Stimulated activated naive CD8-positive, alpha-beta T cell treated with anti-CD3 and anti-CD28 coated beads, Interleukin-15, Interleukin-2, amounts not matched to agents 100 ng/mL and 50 ng/mL, for 24 hours (primary cell): Measurements from ENCODE around the gene SYT17.

Source experiments
- H3K27ac Mint-ChIP-seq: one replicate; pipeline ENCODE4 v1.8.0; 2021; ENCODE audit warnings: mild to moderate bottlenecking, mixed read lengths
- H3K27me3 Mint-ChIP-seq: one replicate; pipeline ENCODE4 v1.8.0; 2021; ENCODE audit warnings: mixed read lengths
- H3K36me3 Mint-ChIP-seq: one replicate; pipeline ENCODE4 v1.8.0; 2021; ENCODE audit warnings: low read depth, mixed read lengths
- H3K4me1 Mint-ChIP-seq: one replicate; pipeline ENCODE4 v1.8.0; 2021; ENCODE audit warnings: low read depth, mixed read lengths
- H3K4me3 Mint-ChIP-seq: one replicate; pipeline ENCODE4 v1.8.0; 2021; ENCODE audit warnings: mild to moderate bottlenecking, mixed read lengths
- H3K9me3 Mint-ChIP-seq: one replicate; pipeline ENCODE4 v1.8.0; 2021; ENCODE audit warnings: mixed read lengths

SYT17 gene

GRCh38 chr16:19232988-19233387 is 64.9 kb downstream of the SYT17 start:
- Mint-ChIP-seq H3K27ac (no peak overlapping the region), H3K27me3 (peaks cover 4% of the 10 kb centered on the region), H3K36me3 (no peaks in the 10 kb centered on the region), H3K9me3 (peaks cover 17% of the 10 kb centered on the region), H3K4me1 (no peaks in the 10 kb centered on the region), H3K4me3 (no peak overlapping the region)

- Mint-ChIP-seq H3K27me3 (no peaks in the 10 kb centered on the region), H3K36me3 (no peaks in the 10 kb centered on the region), H3K27ac (no peak overlapping the region), H3K9me3 (peaks cover 17% of the 10 kb centered on the region), H3K4me1 (no peaks in the 10 kb centered on the region), H3K4me3 (no peak overlapping the region)
These were observed 67.4 kb downstream of the SYT17 start for GRCh38 chr16:19235478-19235877.

DNA sequence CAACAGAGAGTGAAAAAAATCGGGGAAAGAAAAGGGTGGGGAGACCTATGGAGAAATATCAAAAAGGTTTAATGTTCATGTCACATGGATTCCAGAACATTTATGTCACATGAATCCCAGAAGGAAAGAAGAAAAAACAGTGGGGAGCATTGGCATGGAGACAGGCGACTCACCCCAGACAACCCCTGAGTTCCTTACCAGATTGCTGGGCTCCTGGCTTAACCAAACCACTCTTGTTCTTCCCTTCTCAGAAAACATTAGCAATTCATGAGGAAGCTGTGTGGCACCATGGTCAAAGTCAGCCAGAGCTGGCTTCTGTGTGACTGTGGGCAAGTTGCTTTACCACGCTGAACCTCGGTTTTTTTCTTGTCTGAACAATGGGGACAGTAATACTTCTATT is 67.8 kb downstream of the SYT17 start:
- Mint-ChIP-seq H3K36me3 (no peaks in the 10 kb centered on the region), H3K27me3 (no peaks in the 10 kb centered on the region), H3K4me3 (no peak overlapping the region), H3K4me1 (no peaks in the 10 kb centered on the region), H3K27ac (no peak overlapping the region), H3K9me3 (peaks cover 17% of the 10 kb centered on the region)

- Mint-ChIP-seq H3K27ac (no peak overlapping the region), H3K9me3 (peaks cover 17% of the 10 kb centered on the region), H3K36me3 (no peaks in the 10 kb centered on the region), H3K27me3 (no peaks in the 10 kb centered on the region), H3K4me1 (no peaks in the 10 kb centered on the region), H3K4me3 (no peak overlapping the region)
These were observed 68.6 kb downstream of the SYT17 start for GRCh38 chr16:19236561-19237209.

DNA sequence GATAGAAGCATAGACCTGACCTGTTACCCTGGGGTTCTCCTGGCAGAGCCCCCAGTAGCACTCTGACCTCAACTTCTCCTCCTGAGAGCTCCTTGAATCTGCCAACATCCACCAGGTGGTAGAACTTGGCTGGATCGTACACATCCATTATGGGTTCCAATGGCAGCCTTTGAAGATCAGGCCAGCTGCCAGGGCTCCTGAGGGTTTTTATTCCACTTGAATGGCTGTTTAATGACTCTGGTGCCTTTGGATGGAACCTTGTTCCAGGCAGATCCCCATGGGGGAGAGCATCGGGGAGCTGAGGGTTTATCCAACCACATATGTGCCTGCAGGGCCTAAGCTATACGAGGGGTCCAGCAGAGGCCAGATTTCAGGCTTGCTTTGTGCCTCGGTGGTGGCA is 70.4 kb downstream of the SYT17 start:
- no peaks in the 10 kb centered on the region for H3K27me3 Mint-ChIP-seq
- no peak overlapping the region for H3K4me3 Mint-ChIP-seq
- H3K9me3 Mint-ChIP-seq: peaks cover 17% of the 10 kb centered on the region
- H3K4me1 Mint-ChIP-seq: no peaks in the 10 kb centered on the region
- no peaks in the 10 kb centered on the region for H3K36me3 Mint-ChIP-seq
- H3K27ac Mint-ChIP-seq: no peak overlapping the region

DNA sequence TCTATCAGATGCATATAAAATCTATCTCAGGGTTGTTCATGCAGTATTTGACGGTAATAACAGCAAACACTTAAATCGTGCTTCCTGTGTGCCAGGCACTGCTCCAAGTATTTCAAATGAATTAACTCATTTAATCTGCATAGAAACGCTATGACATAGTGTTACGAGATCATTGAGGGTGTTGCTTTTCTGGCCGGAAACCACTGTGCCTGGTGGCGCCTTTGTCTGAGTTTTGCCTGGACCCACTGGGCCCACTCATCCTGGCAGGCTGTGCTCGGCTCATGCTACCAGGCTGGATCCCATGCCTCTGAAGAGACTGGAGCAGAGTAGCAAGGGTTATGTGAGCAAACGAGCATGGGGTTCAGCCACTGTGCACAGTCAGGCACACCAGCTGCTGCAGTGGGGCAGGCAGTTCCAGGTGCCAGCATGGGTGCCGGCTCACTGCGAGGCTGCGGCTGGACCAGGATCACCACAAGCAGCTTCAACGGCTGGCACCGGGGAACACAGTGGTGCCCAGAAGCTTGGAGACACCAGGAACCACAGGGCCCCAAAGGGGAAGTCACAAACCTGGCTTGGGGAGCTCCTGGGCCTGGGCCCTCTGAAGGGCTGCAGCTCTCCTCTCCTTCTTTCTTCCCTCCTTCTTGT is 71.6 kb downstream of the SYT17 start:
- peaks cover 1% of the 10 kb centered on the region for H3K27me3 Mint-ChIP-seq
- no peak overlapping the region for H3K4me3 Mint-ChIP-seq
- H3K4me1 Mint-ChIP-seq: no peaks in the 10 kb centered on the region
- H3K27ac Mint-ChIP-seq: no peak overlapping the region
- peaks cover 14% of the 10 kb centered on the region for H3K9me3 Mint-ChIP-seq
- H3K36me3 Mint-ChIP-seq: no peaks in the 10 kb centered on the region

- H3K9me3 Mint-ChIP-seq: peaks cover 6% of the 10 kb centered on the region
- H3K4me3 Mint-ChIP-seq: no peak overlapping the region
- H3K27ac Mint-ChIP-seq: no peak overlapping the region
- H3K27me3 Mint-ChIP-seq: peaks cover 3% of the 10 kb centered on the region
- H3K4me1 Mint-ChIP-seq: no peaks in the 10 kb centered on the region
- no peaks in the 10 kb centered on the region for H3K36me3 Mint-ChIP-seq
These were observed 72.5 kb downstream of the SYT17 start for GRCh38 chr16:19240494-19240893.

GRCh38 chr16:19241512-19241911 is 73.5 kb downstream of the SYT17 start:
- Mint-ChIP-seq H3K27me3 (peaks cover 3% of the 10 kb centered on the region), H3K36me3 (no peaks in the 10 kb centered on the region), H3K27ac (no peak overlapping the region)

GRCh38 chr16:19242186-19242585 is 74.1 kb downstream of the SYT17 start:
- no peaks in the 10 kb centered on the region for H3K36me3 Mint-ChIP-seq
- H3K9me3 Mint-ChIP-seq: peaks cover 4% of the 10 kb centered on the region
- H3K4me3 Mint-ChIP-seq: no peak overlapping the region

More at GRCh38 chr16:19241512-19241911, 73.5 kb downstream of the SYT17 start:
- Mint-ChIP-seq H3K4me1 (no peaks in the 10 kb centered on the region), H3K9me3 (no peaks in the 10 kb centered on the region), H3K4me3 (no peak overlapping the region)

DNA sequence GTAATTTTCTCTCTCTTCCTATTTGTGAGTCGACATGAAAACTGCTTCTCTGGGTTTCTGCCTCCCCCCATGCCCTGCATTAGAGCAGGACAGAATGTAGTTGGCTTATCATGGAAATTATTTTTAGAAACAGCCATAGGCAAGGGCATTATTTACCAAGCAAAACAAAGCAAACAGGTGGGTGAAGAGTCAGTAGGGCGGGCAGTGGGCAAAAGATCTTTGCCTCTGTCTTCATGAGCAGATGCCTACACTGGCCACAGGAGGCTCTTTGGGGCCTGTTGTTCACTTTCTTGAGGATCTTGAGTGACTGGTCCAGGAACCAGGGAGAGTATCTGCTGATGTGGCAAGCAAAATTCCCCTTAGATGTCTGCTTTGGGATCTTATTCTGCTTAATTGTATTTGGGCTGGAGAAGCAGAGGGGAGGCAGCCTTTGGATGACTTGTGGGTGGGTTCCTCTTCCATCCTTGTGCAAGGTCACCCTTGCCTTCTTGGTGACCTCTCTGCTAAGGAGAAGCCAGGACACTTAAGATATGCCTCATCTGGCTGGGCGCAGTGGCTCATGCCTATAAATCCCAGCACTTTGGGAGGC is 75.0 kb downstream of the SYT17 start:
- Mint-ChIP-seq H3K4me3 (no peak overlapping the region), H3K4me1 (no peaks in the 10 kb centered on the region), H3K36me3 (no peaks in the 10 kb centered on the region), H3K27me3 (peaks cover 3% of the 10 kb centered on the region), H3K9me3 (peaks cover 4% of the 10 kb centered on the region), H3K27ac (no peak overlapping the region)

More at GRCh38 chr16:19242186-19242585, 74.1 kb downstream of the SYT17 start:
- Mint-ChIP-seq H3K27me3 (peaks cover 3% of the 10 kb centered on the region), H3K4me1 (no peaks in the 10 kb centered on the region), H3K27ac (no peak overlapping the region)

GRCh38 chr16:19245326-19245925 is 77.4 kb downstream of the SYT17 start:
- Mint-ChIP-seq H3K27ac (no peak overlapping the region), H3K4me3 (no peak overlapping the region), H3K4me1 (no peaks in the 10 kb centered on the region), H3K27me3 (peaks cover 3% of the 10 kb centered on the region), H3K9me3 (peaks cover 4% of the 10 kb centered on the region), H3K36me3 (no peaks in the 10 kb centered on the region)

- H3K36me3 Mint-ChIP-seq: no peaks in the 10 kb centered on the region
- H3K4me3 Mint-ChIP-seq: no peak overlapping the region
- H3K9me3 Mint-ChIP-seq: no peaks in the 10 kb centered on the region
- no peaks in the 10 kb centered on the region for H3K4me1 Mint-ChIP-seq
- H3K27me3 Mint-ChIP-seq: no peaks in the 10 kb centered on the region
- H3K27ac Mint-ChIP-seq: no peak overlapping the region
These were observed 84.9 kb downstream of the SYT17 start for GRCh38 chr16:19252904-19253303.

- H3K27ac Mint-ChIP-seq: no peak overlapping the region
- no peak overlapping the region for H3K4me3 Mint-ChIP-seq
- no peaks in the 10 kb centered on the region for H3K4me1 Mint-ChIP-seq
- H3K9me3 Mint-ChIP-seq: no peaks in the 10 kb centered on the region
- no peaks in the 10 kb centered on the region for H3K36me3 Mint-ChIP-seq
- H3K27me3 Mint-ChIP-seq: peaks cover 4% of the 10 kb centered on the region
These were observed 86.6 kb downstream of the SYT17 start for GRCh38 chr16:19254611-19255010.

- Mint-ChIP-seq H3K36me3 (no peaks in the 10 kb centered on the region), H3K4me3 (no peak overlapping the region), H3K4me1 (no peaks in the 10 kb centered on the region), H3K27ac (no peak overlapping the region), H3K9me3 (peaks cover 22% of the 10 kb centered on the region), H3K27me3 (peaks cover 4% of the 10 kb centered on the region)
These were observed 96.2 kb downstream of the SYT17 start for GRCh38 chr16:19264123-19264673.

GRCh38 chr16:19265380-19265930 is 97.4 kb downstream of the SYT17 start:
- Mint-ChIP-seq H3K27me3 (peaks cover 4% of the 10 kb centered on the region), H3K36me3 (no peaks in the 10 kb centered on the region), H3K27ac (no peak overlapping the region), H3K4me3 (no peak overlapping the region), H3K4me1 (no peaks in the 10 kb centered on the region), H3K9me3 (peaks cover 25% of the 10 kb centered on the region)
